ENCODE results near the gene GPR143.

GPR143 gene

GRCh38 chrX:9708086-9708485 is 57.6 kb downstream of the GPR143 start:
- no peak for DNase-seq (ENCODE audit: low spot score)

- DNase-seq (ENCODE audit: low spot score): no peak
These were observed 58.2 kb downstream of the GPR143 start for GRCh38 chrX:9707306-9708033.

GRCh38 chrX:9706421-9706820 is 59.2 kb downstream of the GPR143 start:
- no peak for DNase-seq (ENCODE audit: low spot score)

GRCh38 chrX:9704876-9705465 is 60.7 kb downstream of the GPR143 start:
- DNase-seq (ENCODE audit: low spot score): no peak

- DNase-seq (ENCODE audit: low spot score): no peak
These were observed 62.2 kb downstream of the GPR143 start for GRCh38 chrX:9703406-9703805.

- no peak for DNase-seq (ENCODE audit: low spot score)
These were observed 63.9 kb downstream of the GPR143 start for GRCh38 chrX:9701790-9702189.

GRCh38 chrX:9700555-9700954 is 65.1 kb downstream of the GPR143 start:
- no peak for DNase-seq (ENCODE audit: low spot score)

- no peak for DNase-seq (ENCODE audit: low spot score)
These were observed 67.1 kb downstream of the GPR143 start for GRCh38 chrX:9698576-9698975.

DNA sequence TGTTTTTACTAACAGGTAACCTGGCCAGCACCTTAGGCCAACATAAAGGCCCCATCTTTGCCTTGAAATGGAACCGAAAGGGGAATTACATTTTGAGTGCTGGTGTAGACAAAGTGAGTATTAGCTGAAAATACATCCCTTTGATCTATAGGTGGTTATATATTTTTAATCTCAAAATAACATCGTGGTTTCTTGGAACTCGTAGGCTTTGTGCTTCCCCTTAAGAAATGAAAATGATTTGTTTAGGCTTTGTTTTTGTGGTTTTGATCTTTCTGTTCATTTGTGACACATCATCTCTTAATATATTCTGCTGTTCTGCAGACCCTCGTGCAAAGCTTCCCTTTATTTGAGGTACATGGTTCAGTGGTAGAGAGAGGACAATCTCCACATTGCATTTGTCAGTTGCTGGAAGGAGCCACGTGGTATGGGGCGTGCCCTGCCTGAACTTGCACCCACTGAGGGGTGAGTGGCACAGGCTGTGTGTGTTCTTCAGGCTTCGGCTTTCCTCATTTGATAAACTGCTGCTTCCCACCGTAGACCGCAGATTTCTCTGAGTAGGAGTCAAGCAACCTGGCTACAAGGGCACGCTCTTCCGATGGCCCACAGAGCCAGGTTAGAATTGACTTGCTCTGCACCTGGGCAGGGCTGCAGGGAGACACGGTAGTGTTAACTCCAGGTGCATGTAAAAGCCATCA is 72.2 kb downstream of the GPR143 start:
- DNase-seq (ENCODE audit: low spot score): no peak

DNA sequence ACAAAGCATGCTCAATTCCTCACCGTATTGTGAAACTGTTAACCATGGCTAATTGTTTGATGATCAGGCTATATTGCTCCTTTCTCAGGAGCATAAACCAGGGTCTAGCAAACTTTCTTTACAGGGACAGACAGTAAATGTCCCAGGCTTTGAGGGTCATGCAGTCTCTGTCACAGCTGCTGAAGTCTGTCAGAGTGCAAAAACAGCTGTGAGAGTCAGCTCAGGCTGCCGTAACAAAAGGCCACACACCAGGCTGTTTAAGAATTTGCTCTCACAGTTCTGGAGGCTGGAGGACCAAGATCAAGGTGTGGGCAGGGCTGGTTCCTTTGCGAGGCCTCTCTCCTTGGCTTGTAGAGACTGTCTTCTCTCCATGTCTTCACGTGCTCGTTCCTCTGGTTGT is 75.6 kb downstream of the GPR143 start:
- no peak for DNase-seq (ENCODE audit: low spot score)

- DNase-seq (ENCODE audit: low spot score): no peak
These were observed 76.8 kb downstream of the GPR143 start for GRCh38 chrX:9688833-9689232.

DNA sequence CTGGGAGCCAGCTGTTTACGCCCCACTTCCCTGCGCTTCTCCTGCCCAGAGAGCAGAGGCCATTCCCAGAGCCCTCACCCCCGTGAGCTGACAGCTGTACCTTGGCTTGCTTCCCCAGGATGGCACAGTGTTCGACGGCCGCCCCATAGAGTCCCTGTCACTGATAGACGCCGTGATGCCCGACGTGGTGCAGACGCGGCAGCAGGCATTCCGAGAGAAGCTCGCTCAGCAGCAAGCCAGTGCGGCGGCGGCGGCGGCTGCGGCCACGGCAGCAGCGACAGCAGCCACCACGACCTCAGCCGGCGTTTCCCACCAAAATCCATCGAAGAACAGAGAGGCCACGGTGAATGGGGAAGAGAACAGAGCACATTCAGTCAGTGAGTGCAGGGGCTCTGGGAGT is 77.7 kb downstream of the GPR143 start:
- DNase-seq (ENCODE audit: low spot score): no peak

GRCh38 chrX:9683350-9683749 is 82.3 kb downstream of the GPR143 start:
- DNase-seq (ENCODE audit: low spot score): no peak

GRCh38 chrX:9682861-9683260 is 82.8 kb downstream of the GPR143 start:
- no peak for DNase-seq (ENCODE audit: low spot score)

GRCh38 chrX:9682456-9682855 is 83.2 kb downstream of the GPR143 start:
- no peak for DNase-seq (ENCODE audit: low spot score)

- DNase-seq (ENCODE audit: low spot score): no peak
These were observed 84.2 kb downstream of the GPR143 start for GRCh38 chrX:9681422-9681821.

DNA sequence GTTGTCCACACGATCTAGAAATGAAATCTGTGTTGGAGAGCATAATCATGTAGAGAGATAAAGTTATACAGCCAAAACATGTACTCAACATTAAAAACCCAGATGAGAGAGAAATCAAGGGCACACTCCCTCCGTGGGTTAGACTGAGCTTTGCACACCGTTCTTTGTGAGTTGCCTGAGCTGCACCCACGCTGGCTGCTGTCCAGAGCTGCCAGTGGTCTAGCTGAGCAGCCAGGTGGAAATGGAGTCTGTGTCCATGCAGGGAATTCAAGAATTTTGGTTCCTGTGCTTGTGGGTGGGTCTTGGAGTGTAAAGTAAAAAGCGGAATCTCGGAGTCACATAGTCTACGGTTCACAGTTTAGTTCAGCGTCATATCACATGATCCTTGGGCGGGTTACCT is 84.6 kb downstream of the GPR143 start:
- DNase-seq (ENCODE audit: low spot score): no peak

- DNase-seq (ENCODE audit: low spot score): no peak
These were observed 87.3 kb downstream of the GPR143 start for GRCh38 chrX:9678215-9678965.

DNA sequence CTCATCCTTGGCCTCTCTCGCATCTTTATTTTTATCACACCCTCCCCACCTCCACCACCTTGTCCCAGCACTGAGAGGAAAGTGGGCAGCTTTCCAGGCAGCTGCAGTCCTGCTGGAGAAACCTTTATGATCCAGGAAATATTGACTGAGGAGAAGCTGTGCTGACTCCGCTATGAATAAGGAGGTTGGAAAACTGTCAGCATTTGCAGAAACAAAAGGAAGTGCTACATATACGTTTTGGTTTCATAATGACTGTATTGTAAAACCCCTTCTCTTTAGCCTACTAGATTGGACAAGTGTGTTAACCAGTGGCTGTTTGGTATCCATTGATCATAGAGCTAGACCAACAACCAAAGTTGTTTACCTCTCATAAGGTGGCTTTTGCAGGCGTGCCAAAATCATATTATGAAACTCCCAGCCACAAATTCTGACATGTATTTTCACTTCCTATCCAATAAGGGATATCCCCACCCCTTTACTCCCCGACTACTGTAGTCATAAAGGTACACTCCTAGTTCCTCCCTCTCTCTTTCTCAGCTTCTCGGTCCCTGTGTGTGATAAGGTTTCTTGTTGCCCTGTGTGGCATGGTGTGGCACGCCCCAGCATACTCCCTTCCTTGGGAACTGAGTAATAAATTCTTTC is 88.4 kb downstream of the GPR143 start:
- DNase-seq (ENCODE audit: low spot score): peak; percentile 68

GRCh38 chrX:9676738-9677097 is 88.9 kb downstream of the GPR143 start:
- no peak for DNase-seq (ENCODE audit: low spot score)

- DNase-seq (ENCODE audit: low spot score): peak; percentile 69
These were observed 89.3 kb downstream of the GPR143 start for GRCh38 chrX:9676306-9676705.

All from left forelimb (tissue), 1 donor.